Left hindlimb (tissue), 1 donor: ENCODE data around the gene LAMTOR4.
"Not testable (repeated sequence)": the region's sequence is repeated elsewhere in the genome, so short reads cannot be mapped to it uniquely, and the experiment has no call there.

Experiments
- DNase-seq: peaks from one replicate; pipeline ENCODE4 v3.0.0-alpha.2; 2018

LAMTOR4 gene

GRCh38 chr7:100173806-100174495, 25.2 kb downstream of the LAMTOR4 start:
- DNase-seq: peak; percentile 16

GRCh38 chr7:100174582-100174981, 25.9 kb downstream of the LAMTOR4 start:
- DNase-seq: no peak

GRCh38 chr7:100175296-100175935, 26.7 kb downstream of the LAMTOR4 start:
- peak; percentile 15 for DNase-seq

- DNase-seq: no peak
These were observed 27.7 kb downstream of the LAMTOR4 start for GRCh38 chr7:100176096-100177044.

GRCh38 chr7:100177045-100178001, 28.6 kb downstream of the LAMTOR4 start, which contains the start of the genes GPC2 and STAG3:
TSS of gene GPC2 (minus strand) at chr7:100177381. CDS start at chr7:100177199, 182 bp downstream.
TSS of gene STAG3 (plus strand) at chr7:100177918. CDS start at chr7:100180557, 2,639 bp downstream.
- peak; percentile 97 for DNase-seq

- not testable (repeated sequence) for DNase-seq
These were observed 31.4 kb downstream of the LAMTOR4 start for GRCh38 chr7:100180084-100180483.

- not testable (repeated sequence) for DNase-seq
These were observed 33.9 kb downstream of the LAMTOR4 start for GRCh38 chr7:100182616-100183015.

GRCh38 chr7:100183090-100183489, 34.4 kb downstream of the LAMTOR4 start:
- DNase-seq: not testable (repeated sequence)

GRCh38 chr7:100185726-100186125, 37.0 kb downstream of the LAMTOR4 start:
- DNase-seq: no peak

- DNase-seq: no peak
These were observed 40.3 kb downstream of the LAMTOR4 start for GRCh38 chr7:100189061-100189460.

- no peak for DNase-seq
These were observed 41.5 kb downstream of the LAMTOR4 start for GRCh38 chr7:100190048-100190711.

- DNase-seq: no peak
These were observed 43.1 kb downstream of the LAMTOR4 start for GRCh38 chr7:100191775-100192174.

- peak; percentile 3 for DNase-seq
These were observed 43.7 kb downstream of the LAMTOR4 start for GRCh38 chr7:100192281-100192862.

- DNase-seq: no peak
These were observed 44.3 kb downstream of the LAMTOR4 start for GRCh38 chr7:100192969-100193368.

- DNase-seq: no peak
These were observed 46.5 kb downstream of the LAMTOR4 start for GRCh38 chr7:100195222-100195621.

GRCh38 chr7:100195901-100196322, 47.2 kb downstream of the LAMTOR4 start:
- not testable (repeated sequence) for DNase-seq

GRCh38 chr7:100198266-100198665, 49.5 kb downstream of the LAMTOR4 start:
- DNase-seq: no peak

GRCh38 chr7:100200693-100201092, 52.0 kb downstream of the LAMTOR4 start:
- no peak for DNase-seq
